Stimulated activated CD8-positive, alpha-beta memory T cell treated with anti-CD3 and anti-CD28 coated beads, Interleukin-4, amount 100 ng/mL, for 48 hours (primary cell): ENCODE results near the gene FAM151A.

Source experiments
- DNase-seq: peaks from one replicate; pipeline ENCODE4 v3.0.0-alpha.2; 2020

Gene FAM151A

DNA sequence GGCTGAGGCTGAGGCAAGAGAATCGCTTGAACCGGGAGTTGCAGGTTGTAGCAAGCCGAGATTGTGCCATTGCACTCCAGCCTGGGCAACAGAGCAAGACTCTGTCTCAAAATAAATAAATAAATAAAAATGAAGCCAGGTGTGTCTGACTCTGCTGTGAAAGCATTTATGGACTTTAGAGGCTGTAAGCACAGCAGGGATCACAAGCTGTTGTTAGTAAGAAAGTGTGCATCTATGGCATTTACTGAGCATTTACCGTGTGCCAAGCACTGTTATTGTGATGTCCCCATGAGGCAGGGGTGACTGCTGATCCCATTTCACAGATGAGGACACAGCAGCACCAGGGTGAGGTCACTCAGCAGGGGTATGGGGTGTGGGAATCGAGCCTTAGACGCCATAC lies 20.1 kb downstream of the FAM151A start:
- no peak for DNase-seq

DNA sequence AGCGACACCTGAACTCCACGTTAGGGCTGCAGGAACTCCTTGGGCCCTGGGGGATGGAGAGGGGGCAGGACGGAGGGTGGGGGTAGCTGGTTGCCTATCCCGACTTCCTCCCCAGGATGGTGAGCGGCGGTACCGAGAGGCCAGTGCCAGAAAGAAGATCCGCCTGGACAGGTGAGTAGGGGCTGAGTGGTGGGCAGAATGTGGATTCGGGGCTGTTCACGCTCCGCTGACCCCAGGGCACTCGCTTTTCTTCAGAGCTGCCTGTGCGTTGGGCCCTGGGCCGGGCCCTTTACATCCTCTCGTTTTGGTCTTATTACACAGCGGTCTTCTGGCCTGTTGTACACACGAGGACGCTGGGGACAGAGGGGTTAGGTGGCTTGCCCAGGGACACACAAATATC lies 20.8 kb downstream of the FAM151A start:
- DNase-seq, result no peak

DNA sequence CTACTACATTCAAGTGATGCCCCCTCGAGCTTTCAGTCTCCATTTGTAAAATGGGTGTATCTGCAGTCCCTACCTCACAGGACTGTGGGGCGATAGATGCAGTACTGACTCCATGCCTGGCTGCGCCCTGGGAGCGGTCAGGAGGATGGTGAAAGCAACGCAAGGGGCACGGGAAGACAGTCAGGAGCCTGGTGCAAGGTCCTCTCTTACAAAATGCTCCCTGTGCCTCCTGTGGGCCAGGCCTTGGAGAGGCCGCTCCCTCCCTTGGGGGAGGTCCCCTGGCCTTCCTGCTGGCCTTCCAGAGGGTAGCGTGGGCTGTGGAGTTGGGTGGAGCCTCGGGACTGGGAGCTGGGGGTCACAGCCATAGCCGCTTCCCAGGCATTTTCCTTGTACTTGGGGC lies 21.6 kb downstream of the FAM151A start:
- no peak for DNase-seq

DNA sequence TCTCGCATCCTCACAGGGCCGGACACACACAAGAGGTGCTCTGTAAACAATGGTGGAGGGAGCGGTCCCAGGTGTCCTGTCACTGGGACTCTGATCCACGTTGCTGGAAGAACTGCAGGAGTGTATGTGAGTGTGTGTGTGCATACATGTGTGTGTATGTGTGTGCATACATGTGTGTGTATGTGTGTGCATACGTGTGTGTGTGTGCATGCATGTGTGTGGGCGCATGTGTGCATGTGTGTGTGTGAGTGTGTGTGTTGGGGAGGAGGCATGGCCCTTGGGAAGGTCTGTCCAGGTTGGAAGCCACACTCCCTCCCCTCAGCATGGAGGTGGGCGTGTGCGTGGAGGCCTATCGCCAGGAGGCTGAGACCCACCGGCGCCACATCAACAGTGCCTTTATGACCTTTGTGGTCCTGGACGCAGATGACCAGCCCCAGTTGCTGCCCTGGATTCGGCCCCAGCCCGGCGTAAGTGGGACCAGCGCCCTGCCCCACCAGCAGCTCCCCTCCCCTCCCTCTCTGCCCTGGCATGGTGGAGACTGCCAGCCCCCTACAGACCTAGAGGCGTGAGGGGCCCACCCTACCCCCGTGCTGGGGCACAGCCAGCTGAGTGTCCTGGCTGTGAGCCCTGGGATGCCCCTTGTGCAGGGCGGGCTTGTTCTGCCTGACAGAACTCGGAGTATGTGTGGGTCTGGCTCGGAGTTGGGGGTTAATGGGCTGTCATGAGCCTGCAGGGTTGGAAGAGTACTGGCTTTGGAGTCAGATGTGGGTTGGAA lies 22.2 kb downstream of the FAM151A start:
- no peak for DNase-seq

DNA sequence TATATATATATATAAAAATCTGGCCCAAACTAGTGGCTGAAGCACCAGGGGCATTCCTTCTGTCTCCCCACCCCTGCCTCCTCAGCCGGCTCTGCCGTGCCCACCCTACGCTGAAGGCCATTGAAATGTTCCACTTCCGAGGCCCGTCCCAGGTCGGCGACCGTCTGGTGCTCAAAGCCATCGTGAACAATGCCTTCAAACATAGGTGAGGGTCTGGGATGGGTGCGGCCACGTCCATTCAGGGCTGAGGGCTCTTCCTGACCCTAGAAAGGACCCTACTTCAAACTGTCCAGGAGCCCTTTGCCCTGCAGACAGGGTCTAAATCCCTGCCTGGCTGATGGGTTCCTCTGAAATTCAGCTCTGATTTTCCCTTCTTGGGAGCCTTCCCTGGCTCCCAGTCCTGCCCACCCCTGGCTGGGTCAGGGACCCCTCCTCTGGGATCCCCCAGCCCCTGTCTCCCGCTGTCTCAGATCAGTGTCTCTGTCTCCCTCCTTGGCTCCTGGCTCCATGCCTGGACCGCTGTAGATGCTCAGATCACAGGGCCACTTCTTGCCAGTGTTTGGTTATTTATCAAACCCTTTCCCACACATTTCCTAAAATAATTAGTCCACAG lies 24.0 kb downstream of the FAM151A start:
- no peak for DNase-seq

DNA sequence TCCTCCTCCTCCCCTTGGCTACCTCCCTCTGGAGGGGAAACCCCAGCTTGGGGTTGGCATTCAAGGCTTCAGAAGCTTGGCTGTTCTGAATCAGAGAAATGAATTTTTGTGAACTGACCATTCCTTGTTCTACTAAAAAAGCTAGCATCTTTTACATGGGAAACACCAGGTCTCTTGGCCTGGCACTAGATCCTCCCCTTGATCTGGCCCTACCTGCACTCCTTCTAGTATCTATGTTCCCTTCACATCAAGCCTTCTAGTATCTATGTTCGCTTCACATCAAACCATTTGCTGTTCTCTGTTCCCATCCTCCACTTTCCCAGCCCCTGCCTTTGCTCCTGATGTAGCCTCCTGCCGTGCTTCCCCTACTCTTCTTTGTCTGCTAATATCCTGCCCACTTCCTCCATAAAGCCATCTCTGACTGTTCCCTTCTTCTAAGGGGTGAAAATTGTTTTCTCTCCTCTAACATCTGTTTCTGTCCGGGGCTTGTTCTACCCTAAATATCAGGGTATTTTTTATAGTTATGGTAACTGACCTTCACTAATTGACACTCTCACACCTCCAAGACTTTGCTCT lies 25.8 kb downstream of the FAM151A start:
- no peak for DNase-seq

DNA sequence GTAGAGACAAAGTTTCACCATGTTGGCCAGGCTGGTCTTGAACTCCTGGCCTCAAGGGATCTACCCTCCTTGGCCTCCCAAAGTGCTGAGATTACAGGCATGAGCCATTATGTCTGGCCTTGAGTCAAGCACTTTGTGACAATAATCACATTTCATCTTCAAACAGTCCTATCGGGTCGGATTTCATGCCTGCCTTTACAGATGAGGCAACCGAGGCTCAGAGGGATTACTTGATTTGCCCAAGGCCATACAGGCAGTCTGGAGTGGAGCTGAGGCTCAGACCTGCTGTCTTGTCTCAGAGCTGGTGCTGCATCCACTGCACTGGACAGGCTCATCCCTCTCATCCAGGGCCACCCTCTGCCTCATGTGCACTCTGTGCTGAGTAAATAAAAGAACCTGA lies 26.6 kb downstream of the FAM151A start:
- no peak for DNase-seq

DNA sequence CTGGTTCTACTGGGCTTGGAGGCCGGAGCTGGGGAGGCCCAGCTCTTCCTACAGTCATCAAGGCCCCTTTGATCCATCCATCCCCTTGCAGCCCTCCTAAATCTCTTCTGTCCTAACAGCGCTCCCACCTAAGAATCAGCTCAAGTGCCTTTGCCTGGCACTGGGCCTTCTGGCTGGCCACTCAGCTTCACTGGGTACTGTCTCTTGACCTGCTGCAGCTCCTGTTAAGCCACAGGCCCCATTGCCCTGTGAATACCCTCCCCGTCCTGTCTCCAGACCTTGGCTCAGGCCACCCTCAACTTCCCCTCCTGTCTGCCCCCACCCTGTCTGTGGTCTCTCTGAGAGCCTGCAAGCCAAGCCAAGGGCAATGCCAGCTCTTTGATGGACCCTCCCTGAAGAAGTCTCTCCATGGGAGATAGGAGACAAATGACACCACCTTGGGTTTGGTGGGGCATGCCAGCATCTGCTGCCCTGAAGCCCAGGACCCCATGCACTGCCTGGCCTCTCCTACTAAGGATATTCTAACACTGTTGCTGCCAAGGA lies 27.3 kb downstream of the FAM151A start:
- DNase-seq, result no peak

DNA sequence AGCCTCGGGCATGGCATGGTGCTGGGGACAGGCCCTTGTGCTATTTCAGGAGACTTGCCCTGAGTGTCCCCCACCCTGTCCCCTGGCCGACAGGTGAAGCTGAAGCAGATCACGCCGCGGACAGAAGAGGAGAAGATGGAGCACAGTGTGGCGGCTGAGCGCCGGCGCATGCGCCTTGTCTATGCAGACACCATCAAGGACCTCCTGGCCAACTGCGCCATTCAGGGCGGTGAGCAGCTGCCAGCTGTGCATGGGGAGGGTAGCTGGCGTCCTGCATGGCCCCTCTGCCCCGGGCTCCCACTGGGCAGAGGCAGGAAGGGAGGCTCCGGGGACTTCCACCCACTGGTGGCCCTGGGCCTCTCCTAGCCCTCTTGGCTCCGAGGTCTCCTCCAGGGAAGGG lies 28.9 kb downstream of the FAM151A start:
- DNase-seq, result no peak

DNA sequence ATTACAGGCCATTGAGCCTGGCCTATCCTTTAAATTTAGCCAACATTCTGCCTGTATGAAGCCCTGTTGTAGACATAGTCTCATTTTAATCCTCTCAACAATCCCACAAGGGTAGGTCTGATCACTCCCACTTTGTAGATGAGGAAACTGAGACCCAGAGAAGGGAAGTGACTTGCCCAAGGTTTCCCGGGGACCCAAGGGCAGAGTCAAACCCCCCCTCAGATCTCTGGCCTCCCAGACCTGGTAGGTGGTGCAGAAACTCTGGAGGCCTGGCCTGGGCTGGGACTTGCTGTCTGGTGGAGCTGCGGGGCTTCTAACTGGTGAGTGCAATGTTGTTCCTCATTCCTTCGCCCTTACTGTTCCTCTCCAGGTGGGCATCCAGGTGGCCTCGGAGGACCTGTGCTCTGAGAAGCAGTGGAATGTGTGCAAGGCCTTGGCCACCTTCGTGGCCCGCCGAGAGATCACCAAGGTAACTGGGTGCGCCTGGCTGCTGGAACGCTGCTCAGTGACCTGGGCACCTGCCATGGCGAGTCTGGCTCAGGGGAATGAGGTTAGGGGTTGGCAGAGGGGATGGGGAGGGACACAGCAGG lies 29.7 kb downstream of the FAM151A start:
- no peak for DNase-seq

DNA sequence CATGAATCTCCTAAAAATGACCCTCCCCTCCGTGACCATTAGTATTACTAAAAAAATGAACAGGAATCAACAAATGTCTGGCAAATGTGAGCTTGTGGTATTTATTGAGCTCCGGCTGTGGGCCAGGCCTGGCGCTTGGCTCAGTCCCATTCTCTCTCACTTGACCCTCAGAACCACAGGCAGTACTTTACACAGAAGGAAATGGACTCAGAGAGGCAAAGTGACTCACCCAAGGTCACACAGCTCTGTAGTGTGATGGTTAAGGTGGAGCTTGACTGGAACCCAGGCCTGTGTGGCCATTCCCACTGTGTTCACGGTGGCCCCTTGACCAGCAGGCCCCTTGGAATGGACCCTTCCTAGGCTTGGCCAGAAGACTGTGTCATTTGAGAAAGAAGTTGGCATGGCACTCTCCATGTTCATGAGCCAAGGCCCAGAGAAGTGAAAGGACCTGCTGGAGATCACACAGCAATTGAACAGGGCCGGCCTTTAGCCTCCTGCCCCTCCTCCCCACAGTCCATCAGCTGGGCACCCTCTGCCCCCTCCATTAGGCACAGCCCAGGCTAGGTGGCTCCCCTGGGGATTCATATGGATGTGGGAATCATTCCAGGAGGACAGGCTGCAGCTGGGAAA lies 32.1 kb downstream of the FAM151A start:
- DNase-seq, result no peak

DNA sequence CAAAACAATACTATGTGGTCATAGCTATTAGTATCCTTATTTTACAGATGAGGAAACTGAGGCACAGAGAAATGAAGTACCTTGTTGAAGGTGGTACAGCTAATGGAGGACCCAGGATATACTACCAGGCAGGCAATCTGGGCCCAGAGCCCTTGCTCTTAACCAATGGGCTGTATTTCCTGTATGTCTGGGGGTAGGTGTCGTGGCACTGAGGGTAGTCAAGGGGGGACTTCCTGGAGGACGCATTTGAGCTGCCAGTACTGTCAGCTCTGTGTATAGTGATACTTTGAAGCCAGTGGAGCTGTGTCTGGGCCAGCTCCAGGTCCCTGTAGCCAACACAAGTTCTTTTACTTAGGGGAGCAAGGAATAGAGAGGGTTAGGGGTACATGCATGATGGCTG lies 34.9 kb downstream of the FAM151A start:
- DNase-seq, result no peak

DNA sequence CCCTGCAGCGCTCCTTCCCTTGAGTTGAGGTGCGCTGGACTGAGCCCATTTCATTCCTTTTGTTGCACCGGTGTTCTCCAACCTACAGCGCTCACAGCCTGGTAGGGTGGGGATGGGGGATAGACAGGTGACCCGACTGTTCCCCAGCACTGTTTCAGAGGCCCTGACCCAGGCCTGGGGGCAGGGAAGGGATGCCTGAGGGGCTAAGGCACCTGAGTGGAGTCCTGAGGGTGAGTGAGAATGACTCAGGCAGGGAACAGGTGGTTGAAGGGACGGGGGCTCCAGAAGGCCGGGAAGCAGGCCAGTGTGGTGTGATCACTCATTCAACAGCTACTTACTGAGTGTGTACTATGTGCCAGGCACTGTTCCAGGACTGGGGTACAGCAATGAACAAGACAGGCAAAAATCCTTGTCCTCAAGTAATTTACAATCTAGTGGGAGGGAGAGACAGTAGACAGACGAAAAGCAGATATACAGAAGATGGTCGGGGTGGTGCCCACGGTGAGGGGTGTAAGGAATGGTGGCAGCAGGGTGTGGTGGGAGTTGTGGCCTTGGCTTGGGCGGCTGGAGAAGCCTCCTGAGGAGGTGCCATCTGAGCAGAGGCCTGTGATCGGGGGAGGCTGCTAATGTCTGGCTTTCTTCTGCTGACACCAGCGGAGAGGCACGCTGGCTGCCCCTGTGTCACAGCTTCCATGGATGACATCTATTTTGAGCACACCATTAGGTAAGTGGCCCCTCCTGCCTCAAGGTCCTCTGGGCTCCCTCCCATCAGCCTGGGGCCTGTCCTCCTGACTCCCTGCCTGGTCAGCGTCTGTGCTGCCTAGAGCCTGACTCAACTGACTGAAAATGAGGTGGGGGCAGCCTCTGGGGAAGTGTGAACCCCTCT lies 37.9 kb downstream of the FAM151A start:
- DNase-seq, result no peak

DNA sequence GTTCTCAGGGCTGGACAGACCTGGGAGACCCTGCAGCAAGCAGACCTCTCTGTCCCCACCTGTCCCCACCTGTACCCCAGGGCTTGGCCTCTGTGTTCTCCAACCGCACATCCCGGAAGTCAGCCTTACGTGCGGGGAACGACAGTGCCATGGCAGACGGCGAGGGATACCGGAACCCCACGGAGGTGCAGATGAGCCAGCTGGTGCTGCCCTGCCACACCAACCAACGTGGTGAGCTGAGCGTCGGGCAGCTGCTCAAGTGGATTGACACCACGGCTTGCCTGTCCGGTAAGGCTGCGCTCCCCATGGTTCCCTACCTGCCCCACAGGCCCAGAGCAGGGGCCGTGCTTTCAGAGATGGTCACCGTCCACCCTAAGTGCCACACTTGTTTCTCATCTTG lies 38.8 kb downstream of the FAM151A start:
- no peak for DNase-seq

DNA sequence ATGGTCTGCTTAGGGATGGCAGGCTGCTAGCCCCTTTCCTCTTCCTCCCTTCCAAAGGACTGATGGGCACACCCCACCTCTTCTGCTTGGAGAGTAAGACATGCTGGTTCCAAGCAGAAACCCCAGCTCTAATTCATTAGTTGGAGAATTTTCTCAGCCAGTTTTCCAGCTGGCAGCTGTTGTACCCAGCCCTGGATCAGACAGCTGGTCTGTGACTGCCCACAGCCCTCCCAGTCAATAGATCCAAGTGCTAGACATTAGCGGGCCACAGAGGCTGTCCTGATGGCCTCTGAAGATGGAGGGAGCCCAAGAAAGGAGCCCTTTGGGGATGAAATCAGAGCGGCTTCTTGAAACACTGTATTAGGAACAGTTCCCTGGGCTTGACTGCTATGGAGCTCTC lies 39.5 kb downstream of the FAM151A start:
- DNase-seq, result no peak

DNA sequence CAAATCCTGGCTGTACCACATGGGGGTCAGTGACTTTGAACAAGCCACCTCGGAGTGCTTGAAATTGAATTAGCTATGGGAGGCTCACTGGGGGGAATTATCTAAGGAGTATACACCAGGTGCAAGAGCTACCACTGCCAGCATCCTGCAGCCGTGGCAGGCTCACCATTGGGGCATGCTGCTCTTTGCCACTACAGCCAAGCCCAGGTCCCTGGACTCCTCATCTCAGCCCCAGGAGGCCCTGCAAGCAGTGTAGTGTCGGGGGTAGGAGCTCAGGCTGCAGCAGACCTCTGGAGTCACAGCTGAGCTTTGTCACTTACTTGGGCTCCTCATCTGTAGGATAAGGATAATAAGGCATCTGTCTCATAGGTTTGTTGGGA lies 40.0 kb downstream of the FAM151A start:
- DNase-seq, result no peak

DNA sequence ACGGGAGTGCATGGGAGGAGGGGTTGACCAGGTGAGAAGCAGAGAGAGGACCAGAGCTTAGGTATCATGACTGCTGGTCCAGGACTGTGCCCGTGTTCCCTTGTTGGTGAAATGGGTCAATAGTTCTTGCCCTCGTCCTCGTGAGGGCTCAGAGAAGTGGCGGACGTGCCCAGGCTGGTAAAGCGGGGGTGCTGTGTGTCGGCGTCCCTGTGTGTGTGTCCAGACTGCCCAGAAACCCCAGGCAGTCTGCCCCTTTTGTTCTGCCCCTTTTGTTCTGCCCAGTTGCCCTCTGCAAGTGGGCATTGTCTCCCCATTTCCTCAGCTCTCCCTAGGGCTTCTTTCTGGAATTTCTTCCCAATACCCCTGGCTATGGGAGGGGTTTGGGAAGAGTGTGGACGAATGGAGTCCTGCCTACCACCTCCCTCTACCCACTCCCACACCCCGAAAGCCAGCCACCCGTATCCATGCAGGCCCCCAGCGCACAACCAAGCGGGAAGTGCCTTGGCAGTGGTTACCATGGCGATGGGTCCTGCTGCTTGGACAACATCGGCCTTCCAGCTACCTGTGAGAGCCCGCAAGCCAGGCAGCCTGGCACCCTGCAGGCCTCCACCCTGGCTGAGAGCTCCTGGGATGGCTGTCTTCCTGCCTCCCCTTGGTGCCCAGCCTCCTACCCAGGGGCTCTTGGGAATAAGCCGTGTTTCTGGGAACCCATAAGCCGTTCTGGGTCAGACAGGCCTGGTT lies 40.6 kb downstream of the FAM151A start:
- no peak for DNase-seq

DNA sequence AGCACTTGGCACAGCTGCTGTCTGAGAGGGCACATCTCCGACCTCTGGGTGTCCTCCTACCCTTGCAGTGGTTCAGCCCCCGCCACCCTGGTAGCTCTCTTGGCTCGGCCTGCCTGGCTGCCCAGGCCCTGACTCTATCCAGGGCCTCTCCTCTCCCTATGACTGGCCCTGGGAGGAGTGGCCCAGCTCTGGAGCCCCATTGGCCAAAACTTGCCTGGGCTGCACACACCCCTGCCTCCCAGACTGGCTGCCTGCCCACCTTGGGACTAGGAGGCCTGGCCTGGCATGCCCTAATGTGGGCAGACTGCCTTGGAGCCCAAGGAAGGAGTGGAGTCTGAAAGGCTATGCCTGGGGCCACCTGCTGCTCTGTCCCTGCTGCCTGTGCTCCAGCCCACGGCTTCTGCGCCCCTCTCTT lies 41.7 kb downstream of the FAM151A start:
- no peak for DNase-seq

DNA sequence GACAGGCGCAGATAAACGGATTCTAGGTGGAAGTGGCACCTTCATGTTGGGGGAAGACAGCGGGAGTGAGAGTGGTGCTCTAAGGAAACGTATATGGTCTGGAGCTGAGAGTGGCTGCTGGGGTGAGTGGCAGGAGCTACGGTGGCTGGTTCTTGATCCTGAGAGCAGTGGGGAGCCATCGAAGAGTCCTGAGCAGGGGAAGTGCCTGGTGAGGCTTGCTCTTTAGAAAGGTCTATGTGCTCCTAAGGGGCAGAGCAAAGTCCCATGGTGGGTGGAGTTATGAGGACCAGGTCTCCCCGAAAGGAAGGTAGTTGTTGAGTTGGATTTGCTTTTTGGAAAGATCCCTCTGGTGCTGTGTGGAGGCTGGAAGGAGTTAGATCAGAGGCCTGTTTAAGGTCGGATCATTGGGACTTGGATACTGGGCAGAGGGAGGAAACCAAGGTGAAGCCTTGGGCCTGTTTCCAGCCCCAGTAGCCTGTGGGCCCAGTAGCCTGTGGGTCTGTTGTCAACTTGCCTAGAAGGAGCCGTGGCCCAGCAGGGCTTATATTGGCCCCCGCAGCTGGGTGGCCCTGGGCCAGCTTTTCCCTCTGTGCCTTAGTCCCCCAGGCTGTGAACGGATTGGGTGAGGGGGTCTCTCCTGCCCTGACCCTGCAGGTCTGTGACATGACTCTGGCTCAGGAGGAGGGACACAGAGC lies 42.3 kb downstream of the FAM151A start:
- DNase-seq, result no peak

DNA sequence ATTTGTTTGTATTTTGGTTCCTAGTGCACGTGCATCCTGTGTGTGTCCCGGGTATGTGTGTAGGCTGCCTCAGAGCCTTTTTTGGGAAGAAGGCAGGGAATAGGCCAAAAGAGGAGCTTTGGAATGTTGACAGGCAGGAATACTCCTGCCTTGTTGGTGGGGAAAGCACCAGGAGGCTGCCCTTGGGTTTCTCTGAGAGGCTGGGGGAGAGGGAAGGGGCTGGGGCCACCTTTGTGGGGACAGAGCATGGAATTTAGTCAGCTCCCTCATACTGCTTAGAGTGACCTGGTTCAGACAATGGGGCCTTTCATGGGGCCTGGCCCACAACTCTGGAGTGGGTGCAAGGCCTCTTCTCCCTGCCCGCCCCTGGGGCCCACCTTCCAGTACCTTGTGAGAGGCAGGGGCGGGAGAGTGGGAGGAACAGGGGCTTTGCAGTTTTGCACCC lies 44.0 kb downstream of the FAM151A start:
- no peak for DNase-seq

DNA sequence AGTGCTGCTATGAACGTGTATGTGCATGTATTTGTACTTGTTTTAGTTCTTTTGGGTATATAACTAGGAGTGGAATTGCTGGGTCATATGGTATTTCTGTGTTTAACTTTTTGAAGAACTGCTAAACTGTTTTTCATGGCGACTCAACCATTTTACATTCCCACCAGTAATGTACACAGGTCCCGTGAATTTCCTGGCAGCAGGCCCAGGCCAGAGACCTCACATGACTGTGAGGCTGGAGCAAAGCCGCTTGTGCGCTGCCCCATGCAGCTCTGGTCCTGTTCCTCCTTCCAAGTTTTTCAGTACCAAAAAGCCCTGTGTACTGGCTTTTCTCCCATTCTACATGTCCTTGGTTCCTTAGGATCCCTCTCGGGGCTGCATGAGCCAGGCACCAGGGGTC lies 45.7 kb downstream of the FAM151A start:
- DNase-seq, result no peak
